ENCODE data around the gene PRSS38.

Gene PRSS38

DNA sequence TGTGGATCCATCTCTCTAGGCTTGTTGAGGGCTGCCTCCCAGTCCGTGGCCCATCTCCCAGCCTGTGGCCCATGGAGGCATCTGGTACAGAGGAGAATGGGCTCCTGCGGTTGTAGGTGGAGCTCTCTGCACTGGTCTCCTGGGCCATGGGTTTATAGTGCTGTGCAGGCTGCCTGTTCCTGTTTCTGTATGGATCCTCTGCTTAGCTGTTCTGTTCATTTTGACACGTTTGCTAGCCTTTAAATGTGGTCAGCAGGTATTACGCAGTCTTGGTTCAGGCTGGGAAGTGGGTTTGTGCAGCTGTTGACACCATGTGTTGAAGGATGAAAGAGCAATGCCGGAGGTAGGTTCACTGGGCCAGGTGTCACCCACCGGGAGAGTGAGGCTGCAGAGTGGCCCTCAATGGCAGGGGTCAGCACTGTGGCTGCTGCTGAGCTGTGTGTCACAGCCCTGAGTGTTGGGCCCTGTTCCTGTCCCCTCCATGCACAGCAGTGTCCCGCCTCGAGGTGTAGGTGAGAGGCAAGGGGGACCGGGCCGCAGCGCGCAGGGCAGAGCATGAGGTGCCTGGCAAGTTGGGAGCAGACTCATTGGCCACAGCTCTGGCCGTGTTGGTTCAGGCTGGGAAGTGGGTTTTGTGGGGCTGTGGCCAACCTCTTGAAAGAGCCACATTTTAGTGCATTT lies 41.3 kb upstream of the PRSS38 start:
- H3K4me1 ChIP-seq (ENCODE audit: insufficient read depth, low read length), result peaks cover 13% of the 10 kb centered on the region
- H3K36me3 ChIP-seq (ENCODE audit: insufficient read depth, low read length), result peaks cover 24% of the 10 kb centered on the region
- H3K9me3 ChIP-seq (ENCODE audit: low read length), result no peaks in the 10 kb centered on the region

DNA sequence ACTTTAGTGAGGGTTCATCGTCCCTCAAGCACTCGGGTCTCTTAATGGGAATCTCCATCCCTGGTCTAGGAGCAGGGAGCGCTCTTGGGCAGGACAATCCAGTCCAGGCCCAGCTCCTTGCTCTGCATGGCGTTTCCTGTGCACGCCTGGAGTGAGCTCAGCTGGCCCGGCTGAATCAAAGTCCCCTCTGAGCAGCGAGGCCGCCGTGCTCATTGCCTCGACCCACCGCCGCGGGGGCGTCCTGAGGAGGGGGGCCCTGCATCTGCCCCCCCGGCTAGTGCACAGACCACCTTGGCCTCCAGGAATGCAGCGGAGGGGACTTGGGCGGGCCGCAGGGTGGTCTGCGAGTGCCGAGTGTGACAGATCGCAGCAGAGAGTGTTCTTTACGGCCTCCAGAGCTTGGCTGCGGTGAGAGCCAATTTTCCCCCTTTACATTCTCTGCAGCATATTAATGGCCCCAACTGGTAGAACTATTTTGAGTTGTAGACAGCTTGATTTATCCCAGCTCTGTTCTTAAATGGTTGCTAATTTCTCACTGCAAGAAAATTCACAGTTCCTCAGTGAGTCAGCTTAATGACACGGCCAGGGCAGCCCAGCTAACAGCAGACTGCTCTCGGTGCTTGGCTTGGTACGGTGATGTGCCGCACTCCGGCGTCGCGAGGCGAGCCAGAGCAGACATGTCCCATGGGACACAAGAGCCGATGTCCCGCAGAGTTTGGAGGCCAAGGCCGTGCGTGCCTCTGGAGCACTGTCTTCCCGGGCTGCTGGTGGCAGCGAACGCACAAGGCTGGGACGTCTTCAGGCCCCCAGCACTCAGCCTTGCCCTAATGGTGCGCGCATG lies 40.4 kb upstream of the PRSS38 start:
- Histone ChIP-seq H3K36me3 (ENCODE audit: insufficient read depth, low read length) (peaks cover 16% of the 10 kb centered on the region), H3K4me1 (ENCODE audit: insufficient read depth, low read length) (peaks cover 13% of the 10 kb centered on the region), H3K9me3 (ENCODE audit: low read length) (no peaks in the 10 kb centered on the region), H3K27me3 (ENCODE audit: insufficient read depth, low read length) (no peaks in the 10 kb centered on the region), H3K4me3 (ENCODE audit: low read length) (no peak overlapping the region), H2AFZ (ENCODE audit: low read depth, low read length) (no peak overlapping the region)

More for the DNA sequence above, 41.3 kb upstream of the PRSS38 start:
- Histone ChIP-seq H2AFZ (ENCODE audit: low read depth, low read length) (no peak overlapping the region), H3K4me3 (ENCODE audit: low read length) (no peak overlapping the region), H3K27me3 (ENCODE audit: insufficient read depth, low read length) (no peaks in the 10 kb centered on the region)

DNA sequence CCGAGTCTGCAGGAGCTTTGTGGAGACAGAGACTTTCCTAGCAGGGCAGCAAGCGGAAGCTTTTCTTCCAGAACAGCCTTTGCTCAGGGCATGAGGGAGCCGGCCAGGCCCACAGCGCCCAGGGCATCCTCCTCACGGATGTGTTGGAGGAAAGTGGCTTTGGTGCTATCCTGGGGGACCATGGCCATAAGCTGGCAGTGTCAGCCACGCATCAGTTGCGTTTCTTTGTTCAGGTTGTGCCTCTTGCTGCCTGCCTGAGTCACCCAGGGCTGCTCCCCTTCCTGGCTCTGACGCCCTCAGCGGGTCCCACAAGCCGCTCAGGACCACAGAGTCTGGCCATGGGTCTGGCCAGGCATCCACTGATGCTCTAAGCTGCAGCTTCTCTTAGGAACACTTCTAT lies 39.6 kb upstream of the PRSS38 start:
- no peaks in the 10 kb centered on the region for H3K9me3 ChIP-seq (ENCODE audit: low read length)
- H3K4me1 ChIP-seq (ENCODE audit: insufficient read depth, low read length), result peaks cover 13% of the 10 kb centered on the region
- no peak overlapping the region for H3K4me3 ChIP-seq (ENCODE audit: low read length)
- H2AFZ ChIP-seq (ENCODE audit: low read depth, low read length), result no peak overlapping the region
- no peaks in the 10 kb centered on the region for H3K27me3 ChIP-seq (ENCODE audit: insufficient read depth, low read length)
- peaks cover 17% of the 10 kb centered on the region for H3K36me3 ChIP-seq (ENCODE audit: insufficient read depth, low read length)

DNA sequence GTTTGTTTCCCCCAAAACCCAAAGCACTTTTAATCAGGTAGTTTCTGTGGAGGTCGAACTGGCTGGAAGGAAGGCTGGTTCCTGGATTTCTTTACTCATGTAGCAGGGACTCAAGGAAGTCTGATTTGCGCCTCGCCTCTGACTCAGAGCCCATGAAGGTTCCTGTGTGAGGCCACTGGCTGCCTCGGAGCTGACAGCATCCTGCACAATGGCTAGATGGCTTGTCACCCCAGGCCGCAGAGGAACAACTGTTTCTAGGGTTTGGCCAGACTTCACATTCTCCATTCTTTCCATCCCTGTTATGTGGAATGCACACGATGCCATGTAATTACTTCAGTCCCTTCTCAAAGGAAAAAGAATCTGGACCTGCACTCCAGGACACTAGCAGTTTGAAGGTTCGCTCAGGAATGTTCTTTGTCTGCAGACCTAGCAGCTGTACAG lies 39.1 kb upstream of the PRSS38 start:
- Histone ChIP-seq H3K9me3 (ENCODE audit: low read length) (no peaks in the 10 kb centered on the region), H3K4me1 (ENCODE audit: insufficient read depth, low read length) (peaks cover 13% of the 10 kb centered on the region), H2AFZ (ENCODE audit: low read depth, low read length) (no peak overlapping the region)

DNA sequence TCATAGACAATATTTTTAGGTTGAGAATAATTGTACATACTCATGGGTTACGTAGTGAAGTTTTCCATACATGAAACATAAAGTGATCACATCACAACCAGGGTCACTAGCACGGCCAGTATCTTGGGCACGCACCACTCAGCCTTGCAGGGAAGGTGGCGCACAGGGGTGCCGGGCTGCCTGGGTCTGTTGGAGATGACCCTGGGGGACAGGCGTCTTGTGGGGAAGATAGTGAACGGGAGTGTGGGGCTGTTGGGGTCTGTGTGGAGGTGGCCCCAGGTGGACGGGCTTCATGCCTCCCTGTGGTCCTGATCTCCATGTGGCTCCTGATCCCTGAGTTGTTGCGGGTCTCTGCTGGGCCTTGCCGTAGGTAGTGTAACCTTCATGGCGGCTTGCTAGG lies 38.3 kb upstream of the PRSS38 start:
- H2AFZ ChIP-seq (ENCODE audit: low read depth, low read length), result no peak overlapping the region
- peaks cover 13% of the 10 kb centered on the region for H3K4me1 ChIP-seq (ENCODE audit: insufficient read depth, low read length)
- peaks cover 14% of the 10 kb centered on the region for H3K36me3 ChIP-seq (ENCODE audit: insufficient read depth, low read length)
- H3K27me3 ChIP-seq (ENCODE audit: insufficient read depth, low read length), result no peaks in the 10 kb centered on the region
- no peak overlapping the region for H3K4me3 ChIP-seq (ENCODE audit: low read length)
- no peaks in the 10 kb centered on the region for H3K9me3 ChIP-seq (ENCODE audit: low read length)

More for the DNA sequence above, 39.1 kb upstream of the PRSS38 start:
- Histone ChIP-seq H3K27me3 (ENCODE audit: insufficient read depth, low read length) (no peaks in the 10 kb centered on the region), H3K4me3 (ENCODE audit: low read length) (no peak overlapping the region), H3K36me3 (ENCODE audit: insufficient read depth, low read length) (peaks cover 13% of the 10 kb centered on the region)

DNA sequence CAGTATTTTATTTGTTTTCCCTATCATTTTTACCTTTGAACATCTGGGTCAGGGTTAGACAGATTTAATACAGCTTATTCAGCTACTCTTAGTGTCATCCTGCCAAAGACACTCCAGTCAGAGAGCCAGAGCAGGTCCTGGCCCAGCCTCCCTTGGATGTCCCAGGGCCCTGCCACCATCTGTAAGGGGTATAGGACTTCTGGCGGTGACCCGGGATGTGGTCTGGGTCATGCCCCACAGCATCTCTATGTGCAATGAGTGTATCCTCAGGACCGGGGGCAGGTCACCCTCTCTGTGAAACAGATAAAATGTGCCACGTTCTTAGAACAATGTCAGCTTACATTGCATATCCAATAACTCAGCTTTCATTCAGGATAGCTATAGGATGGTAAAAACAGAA lies 37.8 kb upstream of the PRSS38 start:
- no peaks in the 10 kb centered on the region for H3K9me3 ChIP-seq (ENCODE audit: low read length)
- no peaks in the 10 kb centered on the region for H3K27me3 ChIP-seq (ENCODE audit: insufficient read depth, low read length)
- H2AFZ ChIP-seq (ENCODE audit: low read depth, low read length), result no peak overlapping the region
- H3K4me1 ChIP-seq (ENCODE audit: insufficient read depth, low read length), result peaks cover 13% of the 10 kb centered on the region
- H3K36me3 ChIP-seq (ENCODE audit: insufficient read depth, low read length), result peaks cover 18% of the 10 kb centered on the region
- H3K4me3 ChIP-seq (ENCODE audit: low read length), result no peak overlapping the region

DNA sequence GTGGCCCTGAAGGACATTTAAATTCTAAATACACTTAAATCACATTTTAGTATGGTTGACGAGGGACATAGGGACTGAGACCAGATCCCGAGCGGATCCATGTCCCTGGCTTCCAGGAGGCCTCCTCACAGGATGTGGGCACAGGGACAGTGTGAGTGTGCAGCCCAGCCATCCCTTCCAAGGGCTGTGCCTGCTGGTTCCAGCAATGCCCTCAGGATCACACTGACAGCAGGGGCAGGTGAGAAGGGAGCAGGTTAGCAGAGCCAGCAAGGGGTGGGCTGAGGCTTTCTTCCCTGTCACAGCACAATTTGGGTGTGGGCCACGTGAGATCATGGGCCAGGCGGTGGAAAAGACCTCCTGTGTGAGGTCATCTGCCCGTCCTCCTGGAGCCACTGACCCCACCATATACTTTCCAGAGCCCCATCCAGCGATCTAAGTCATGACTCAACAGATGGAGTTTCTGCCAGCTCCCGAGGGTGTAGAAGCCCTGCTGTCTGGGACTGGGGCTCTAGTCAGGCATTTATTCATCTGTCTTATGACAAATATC lies 37.0 kb upstream of the PRSS38 start:
- H3K4me1 ChIP-seq (ENCODE audit: insufficient read depth, low read length), result peaks cover 13% of the 10 kb centered on the region

DNA sequence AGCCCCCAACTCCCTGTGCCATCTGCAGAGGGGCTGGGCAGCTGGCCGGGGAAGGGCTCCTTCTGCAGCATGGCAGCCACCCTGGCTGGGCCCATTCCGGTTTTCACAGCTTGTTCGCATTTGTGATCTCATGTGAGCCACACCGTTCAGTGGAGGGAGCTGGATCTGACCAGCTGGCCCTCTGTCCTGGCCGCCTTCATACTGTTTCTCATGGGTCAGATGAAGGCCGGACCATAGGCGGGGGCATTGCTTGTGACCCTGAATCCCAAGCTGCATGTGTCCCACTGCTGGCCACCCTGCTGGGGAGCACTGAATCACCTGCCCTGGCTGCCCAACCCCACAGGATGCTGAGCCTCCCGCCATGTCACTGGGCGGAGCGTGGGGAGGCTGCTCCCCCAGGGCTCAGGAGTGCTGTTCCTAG lies 36.4 kb upstream of the PRSS38 start:
- Histone ChIP-seq H2AFZ (ENCODE audit: low read depth, low read length) (no peak overlapping the region), H3K4me3 (ENCODE audit: low read length) (no peak overlapping the region), H3K36me3 (ENCODE audit: insufficient read depth, low read length) (peaks cover 12% of the 10 kb centered on the region), H3K4me1 (ENCODE audit: insufficient read depth, low read length) (peaks cover 13% of the 10 kb centered on the region), H3K9me3 (ENCODE audit: low read length) (no peaks in the 10 kb centered on the region), H3K27me3 (ENCODE audit: insufficient read depth, low read length) (no peaks in the 10 kb centered on the region)

More for the DNA sequence above, 37.0 kb upstream of the PRSS38 start:
- H2AFZ ChIP-seq (ENCODE audit: low read depth, low read length), result no peak overlapping the region
- no peak overlapping the region for H3K4me3 ChIP-seq (ENCODE audit: low read length)
- no peaks in the 10 kb centered on the region for H3K9me3 ChIP-seq (ENCODE audit: low read length)
- peaks cover 17% of the 10 kb centered on the region for H3K36me3 ChIP-seq (ENCODE audit: insufficient read depth, low read length)
- no peaks in the 10 kb centered on the region for H3K27me3 ChIP-seq (ENCODE audit: insufficient read depth, low read length)

DNA sequence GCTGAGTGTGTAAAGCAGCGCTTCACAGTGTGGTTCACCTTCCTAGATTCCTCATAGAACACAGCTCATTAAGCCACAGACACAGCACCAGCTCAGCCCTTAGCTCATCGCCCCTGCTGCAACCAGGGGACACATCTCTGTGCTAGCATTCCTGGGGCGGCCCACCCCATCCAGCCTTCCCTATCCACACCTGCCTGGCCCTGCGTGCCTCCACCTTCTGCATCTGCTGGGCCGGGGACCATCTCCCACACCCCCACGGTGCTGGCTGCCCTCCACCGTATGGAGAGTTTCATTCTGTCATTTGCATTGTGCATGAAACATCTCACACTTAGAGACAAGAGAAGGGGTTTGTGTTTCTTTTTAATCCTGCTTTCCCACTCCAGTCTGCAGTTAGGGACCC lies 35.8 kb upstream of the PRSS38 start:
- Histone ChIP-seq H3K4me3 (ENCODE audit: low read length) (no peak overlapping the region), H3K4me1 (ENCODE audit: insufficient read depth, low read length) (peaks cover 13% of the 10 kb centered on the region), H3K9me3 (ENCODE audit: low read length) (no peaks in the 10 kb centered on the region), H3K27me3 (ENCODE audit: insufficient read depth, low read length) (no peaks in the 10 kb centered on the region), H2AFZ (ENCODE audit: low read depth, low read length) (no peak overlapping the region), H3K36me3 (ENCODE audit: insufficient read depth, low read length) (peaks cover 12% of the 10 kb centered on the region)

DNA sequence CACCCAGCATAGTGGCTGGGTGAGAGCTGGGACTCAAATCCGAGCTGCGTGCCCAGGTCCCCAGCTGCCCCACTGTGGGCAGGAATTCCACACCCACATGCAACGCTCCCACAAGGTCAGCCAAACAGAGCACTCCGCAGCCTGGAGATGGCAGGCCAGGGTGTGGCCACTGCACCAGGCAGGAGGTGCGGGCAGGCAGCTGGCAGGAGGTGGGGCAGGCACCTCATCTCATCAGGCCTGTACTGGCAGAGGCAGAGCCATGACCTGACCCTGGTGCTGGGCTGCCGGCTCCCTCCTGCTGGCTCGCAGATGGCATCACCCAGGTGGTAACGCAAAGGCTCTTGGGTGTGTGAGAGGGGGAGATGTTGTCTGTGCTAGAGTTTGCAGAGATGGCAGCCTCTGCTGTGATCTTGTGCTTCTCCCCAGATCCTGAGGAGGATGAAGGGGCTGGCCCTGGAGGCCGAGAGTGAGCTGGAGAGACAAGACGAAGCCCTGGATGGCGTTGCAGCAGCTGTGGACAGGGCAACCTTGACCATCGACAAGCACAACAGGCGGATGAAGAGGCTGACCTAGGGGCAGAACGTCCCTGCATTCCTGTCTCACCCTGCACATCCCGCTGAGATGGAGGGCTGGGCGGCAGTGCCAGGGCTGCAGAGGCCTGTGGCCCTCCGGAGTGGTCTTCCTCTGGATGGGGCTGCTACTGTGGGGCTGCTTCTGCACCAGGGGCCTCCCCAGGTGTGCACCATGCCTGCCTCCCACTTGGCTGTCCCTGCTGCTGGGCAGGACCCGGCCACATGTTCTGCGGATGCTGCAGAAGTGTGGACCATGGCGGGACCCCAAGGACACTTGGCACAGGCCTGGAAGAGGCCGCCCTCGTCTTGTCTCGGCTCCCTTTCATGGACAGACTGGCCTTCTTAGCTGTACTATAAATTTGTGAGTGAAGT lies 35.1 kb upstream of the PRSS38 start:
- H3K4me3 ChIP-seq (ENCODE audit: low read length), result no peak overlapping the region
- H3K27me3 ChIP-seq (ENCODE audit: insufficient read depth, low read length), result no peaks in the 10 kb centered on the region
- H2AFZ ChIP-seq (ENCODE audit: low read depth, low read length), result no peak overlapping the region
- H3K4me1 ChIP-seq (ENCODE audit: insufficient read depth, low read length), result peaks cover 13% of the 10 kb centered on the region
- no peaks in the 10 kb centered on the region for H3K9me3 ChIP-seq (ENCODE audit: low read length)
- H3K36me3 ChIP-seq (ENCODE audit: insufficient read depth, low read length), result peaks cover 12% of the 10 kb centered on the region

DNA sequence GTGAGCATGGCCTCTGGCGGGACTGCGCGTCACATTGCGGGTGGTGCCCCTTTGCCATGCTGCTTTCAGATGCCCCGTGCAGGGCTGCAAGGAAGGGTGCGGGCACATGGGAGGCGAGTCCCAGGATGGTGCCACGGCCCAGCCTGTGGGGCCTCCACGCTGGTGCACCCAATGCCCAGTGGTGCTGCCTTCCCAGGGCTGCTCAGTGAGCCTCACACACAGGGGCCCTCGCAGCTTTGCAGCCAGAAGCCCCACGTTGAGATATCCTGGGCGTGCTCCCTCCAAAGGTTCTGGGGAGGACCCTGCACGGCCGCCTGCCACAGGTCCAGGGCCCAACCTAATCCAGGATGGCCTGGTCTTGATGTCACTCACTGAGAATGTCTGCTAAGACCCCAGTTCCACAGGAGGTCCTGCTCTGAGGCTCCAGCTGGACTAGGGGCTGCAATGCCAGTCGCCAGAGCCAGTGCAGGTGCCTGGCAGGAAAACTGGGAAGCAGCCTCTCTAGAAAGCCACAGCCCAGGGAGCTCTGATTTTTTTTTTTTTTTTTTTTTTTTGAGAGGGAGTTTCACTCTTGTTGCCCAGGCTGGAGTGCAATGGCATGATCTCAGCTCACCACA lies 34.1 kb upstream of the PRSS38 start:
- no peak overlapping the region for H2AFZ ChIP-seq (ENCODE audit: low read depth, low read length)
- no peaks in the 10 kb centered on the region for H3K27me3 ChIP-seq (ENCODE audit: insufficient read depth, low read length)
- H3K4me1 ChIP-seq (ENCODE audit: insufficient read depth, low read length), result peaks cover 5% of the 10 kb centered on the region
- peaks cover 12% of the 10 kb centered on the region for H3K36me3 ChIP-seq (ENCODE audit: insufficient read depth, low read length)
- H3K9me3 ChIP-seq (ENCODE audit: low read length), result no peaks in the 10 kb centered on the region
- no peak overlapping the region for H3K4me3 ChIP-seq (ENCODE audit: low read length)

DNA sequence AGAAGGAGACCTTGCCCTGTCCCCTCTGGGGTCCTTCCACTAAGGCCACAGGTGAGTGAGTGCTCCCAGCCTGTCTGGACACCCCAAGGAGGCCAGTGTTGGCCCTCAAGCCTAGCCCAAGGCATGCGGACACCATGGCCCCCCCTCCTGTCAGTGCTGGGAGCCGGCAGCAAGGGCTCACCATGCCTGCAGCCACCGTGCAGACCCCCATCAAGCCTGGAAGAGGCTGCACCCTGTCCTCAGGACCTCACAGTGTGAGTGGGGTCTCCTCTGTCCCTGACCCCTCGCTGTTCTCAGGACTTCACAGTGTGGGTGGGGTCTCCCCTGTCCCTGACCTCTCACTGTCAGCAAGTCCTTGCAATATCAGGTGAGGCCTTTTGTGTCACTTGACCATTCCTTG lies 33.2 kb upstream of the PRSS38 start:
- Histone ChIP-seq H3K36me3 (ENCODE audit: insufficient read depth, low read length) (peaks cover 12% of the 10 kb centered on the region), H3K27me3 (ENCODE audit: insufficient read depth, low read length) (no peaks in the 10 kb centered on the region), H3K4me1 (ENCODE audit: insufficient read depth, low read length) (peaks cover 4% of the 10 kb centered on the region), H2AFZ (ENCODE audit: low read depth, low read length) (no peak overlapping the region), H3K9me3 (ENCODE audit: low read length) (no peaks in the 10 kb centered on the region), H3K4me3 (ENCODE audit: low read length) (no peak overlapping the region)

Measured in neuron (in vitro differentiated cells).